SK-N-SH (cell line): Measurements from ENCODE around the gene ZIM2.

Source experiments
- CHD2 ChIP-seq: fragments of 150-350 bp; IDR thresholded peaks from 2 replicates; pipeline ENCODE4 v1.6.1; 2018; ENCODE audit warnings: low read length; ENCODE audit not compliant: partially characterized antibody
- CTCF ChIP-seq: fragments of 200-600 bp; sonication (generic); IDR thresholded peaks from 2 replicates; pipeline ENCODE4 v1.6.1; 2017; ENCODE audit warnings: antibody characterized with exemption, mild to moderate bottlenecking, moderate library complexity
- FOSL2 ChIP-seq: IDR thresholded peaks from 2 replicates; pipeline ENCODE4 v1.4.0; 2012; ENCODE audit warnings: low read depth, mild to moderate bottlenecking, moderate library complexity, borderline replicate concordance
- GABPA ChIP-seq: IDR thresholded peaks from 2 replicates; pipeline ENCODE4 v1.4.0; 2012; ENCODE audit warnings: low read depth, mild to moderate bottlenecking
- JUND ChIP-seq: IDR thresholded peaks from 2 replicates; pipeline ENCODE4 v1.4.0; 2012
- NFIC ChIP-seq: IDR thresholded peaks from 2 replicates; pipeline ENCODE4 v1.4.0; 2012; ENCODE audit warnings: borderline replicate concordance
- POLR2AphosphoS5 ChIP-seq: IDR thresholded peaks from 2 replicates; pipeline ENCODE4 v1.6.1; 2012; ENCODE audit warnings: low read depth, low read length
- REST ChIP-seq: IDR thresholded peaks from 2 replicates; pipeline ENCODE4 v1.6.1; 2012; ENCODE audit warnings: mild to moderate bottlenecking, low read depth, low read length, moderate library complexity
- TAF1 ChIP-seq: IDR thresholded peaks from 2 replicates; pipeline ENCODE4 v1.6.1; 2012; ENCODE audit warnings: low read depth, mild to moderate bottlenecking, low read length, moderate library complexity, borderline replicate concordance
- USF2 ChIP-seq: fragments of 150-350 bp; IDR thresholded peaks from 2 replicates; pipeline ENCODE4 v1.6.1; 2017; ENCODE audit warnings: antibody characterized with exemption, low read length, low read depth, borderline replicate concordance
- YY1 ChIP-seq: IDR thresholded peaks from 2 replicates; pipeline ENCODE4 v1.4.0; 2012; ENCODE audit warnings: low read depth, mild to moderate bottlenecking

GRCh38 chr19:56750658-56751057 lies 89.9 kb downstream of the ZIM2 start:
- no peak for TF ChIP-seq CTCF
- TF ChIP-seq CHD2 = no peak
- no peak for TF ChIP-seq TAF1
- no peak for TF ChIP-seq YY1
- TF ChIP-seq REST = no peak
- no peak for TF ChIP-seq NFIC
- no peak for TF ChIP-seq POLR2AphosphoS5
- no peak for TF ChIP-seq USF2
- no peak for TF ChIP-seq JUND
- TF ChIP-seq GABPA = no peak
- TF ChIP-seq FOSL2 = no peak
